HG03135 (cell line): ENCODE results near the gene KLHL20.
"Not testable (repeated sequence)": the region's sequence is repeated elsewhere in the genome, so short reads cannot be mapped to it uniquely, and the experiment has no call there.

Experiments used
- ATAC-seq: cut with Tn5 transposase; IDR thresholded peaks from one replicate; pipeline ENCODE4 v1.9.1; 2021; ENCODE audit warnings: mild to moderate bottlenecking, moderate library complexity; ENCODE audit not compliant: unreplicated experiment

KLHL20 gene

DNA sequence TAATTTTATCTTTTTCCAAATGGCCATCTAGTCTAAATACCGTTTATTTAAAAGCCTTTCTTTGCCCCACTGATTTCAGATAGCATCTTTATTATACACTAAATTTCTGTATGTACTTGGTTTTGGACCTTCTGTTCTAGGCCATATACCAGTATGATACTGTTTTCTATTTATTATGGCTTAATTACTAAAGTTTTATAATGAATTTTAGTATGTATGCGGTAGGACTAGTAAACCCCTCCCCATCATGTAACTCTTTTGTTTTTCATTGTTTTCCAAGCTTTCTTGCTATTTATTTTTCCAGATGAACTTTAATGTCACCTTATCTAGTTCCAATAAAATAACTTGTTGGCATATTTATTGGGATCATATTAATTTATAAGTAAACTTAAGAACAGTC, 29.9 kb downstream of the KLHL20 start:
- no peak for ATAC-seq

DNA sequence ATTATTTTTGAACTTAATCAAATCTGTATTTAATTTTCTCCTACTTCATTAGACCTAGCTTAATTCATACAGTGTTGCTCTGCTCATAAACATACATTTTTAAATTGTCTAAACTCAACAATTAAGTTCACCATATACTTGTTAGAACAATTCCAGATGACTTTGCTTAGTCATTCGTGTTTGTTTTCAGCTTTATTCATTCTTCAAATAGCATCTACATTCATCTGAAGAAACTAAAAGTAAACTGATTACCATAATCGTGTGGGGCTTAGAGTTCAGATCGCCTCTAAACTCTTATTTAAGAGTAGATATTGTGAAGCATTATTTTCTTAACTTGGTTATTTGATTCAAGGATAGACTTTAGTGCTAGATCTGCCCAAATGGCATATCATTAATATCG, 34.4 kb downstream of the KLHL20 start:
- ATAC-seq, result no peak

DNA sequence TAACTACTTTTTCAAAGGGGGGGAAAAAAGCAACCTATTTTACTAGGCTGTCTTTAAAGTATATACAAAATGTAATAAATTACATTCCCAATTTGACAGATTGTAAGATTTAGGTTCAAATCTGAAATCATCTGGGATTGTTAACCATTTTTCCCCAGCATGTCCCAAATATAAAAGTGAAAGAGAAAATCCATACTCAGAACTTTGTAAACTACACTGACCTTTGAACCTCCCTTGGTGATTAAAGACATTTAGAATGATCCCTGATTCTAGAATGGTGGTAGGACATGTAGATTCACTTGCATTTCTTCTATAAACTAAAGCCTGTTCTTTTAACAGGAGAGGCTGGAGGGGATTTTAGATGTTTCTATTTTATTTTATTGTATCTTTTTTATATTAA, 39.0 kb downstream of the KLHL20 start:
- ATAC-seq, result no peak

DNA sequence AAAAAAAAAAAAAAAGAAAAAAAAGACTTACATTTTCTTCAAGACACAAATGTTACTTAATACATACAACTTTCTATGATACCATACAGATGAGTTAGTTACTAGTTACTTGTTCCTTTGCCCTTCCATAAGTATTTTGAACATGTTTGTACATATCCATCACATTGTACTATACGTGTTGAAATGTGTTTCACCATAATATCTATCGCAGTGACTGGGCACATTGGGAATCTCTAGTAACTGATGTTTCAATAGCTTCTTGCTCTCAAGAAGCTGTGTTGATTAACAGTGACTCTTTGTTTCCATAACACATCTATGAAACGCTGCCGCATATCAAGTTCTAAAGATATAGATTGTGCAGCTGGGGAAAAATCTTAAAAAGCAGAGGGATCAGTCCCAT, 42.9 kb downstream of the KLHL20 start:
- no peak for ATAC-seq

DNA sequence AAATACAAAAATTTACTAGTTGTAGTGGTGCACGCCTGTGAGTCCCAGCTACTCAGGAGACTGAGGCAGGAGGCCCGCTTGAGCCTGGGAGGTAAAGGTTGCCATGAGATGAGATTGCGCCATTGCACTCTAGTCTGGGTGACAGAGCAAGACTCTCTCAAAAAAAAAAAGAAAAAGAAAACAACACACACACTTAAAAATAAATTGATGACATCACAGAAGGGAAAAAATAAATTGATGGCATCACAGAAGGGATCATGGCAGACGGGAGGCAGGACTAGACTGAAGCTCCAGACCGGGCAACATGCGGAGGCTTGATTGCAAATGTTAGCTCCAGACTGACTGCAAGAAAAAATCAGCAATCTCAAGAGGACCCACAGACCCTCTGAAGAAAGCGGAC, 43.3 kb downstream of the KLHL20 start:
- ATAC-seq, result no peak

DNA sequence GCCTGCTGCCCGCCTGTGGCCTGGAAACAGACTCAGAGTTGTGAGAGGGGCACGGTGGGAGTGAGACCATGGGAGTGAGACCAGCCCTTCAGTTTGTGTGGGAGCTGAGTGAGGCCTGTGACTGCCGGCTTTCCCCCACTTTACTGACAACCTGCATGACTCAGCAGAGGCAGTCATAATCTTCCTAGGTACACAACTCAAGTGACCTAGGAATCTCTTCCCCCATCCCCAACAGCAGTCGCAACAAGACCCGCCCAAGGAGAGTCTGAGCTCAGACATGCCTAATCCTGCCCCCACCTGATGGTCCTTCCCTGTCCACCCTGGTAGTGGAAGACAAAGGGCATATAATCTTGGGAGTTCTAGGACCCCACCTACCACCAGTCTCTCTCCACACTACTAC, 44.2 kb downstream of the KLHL20 start:
- no peak for ATAC-seq

DNA sequence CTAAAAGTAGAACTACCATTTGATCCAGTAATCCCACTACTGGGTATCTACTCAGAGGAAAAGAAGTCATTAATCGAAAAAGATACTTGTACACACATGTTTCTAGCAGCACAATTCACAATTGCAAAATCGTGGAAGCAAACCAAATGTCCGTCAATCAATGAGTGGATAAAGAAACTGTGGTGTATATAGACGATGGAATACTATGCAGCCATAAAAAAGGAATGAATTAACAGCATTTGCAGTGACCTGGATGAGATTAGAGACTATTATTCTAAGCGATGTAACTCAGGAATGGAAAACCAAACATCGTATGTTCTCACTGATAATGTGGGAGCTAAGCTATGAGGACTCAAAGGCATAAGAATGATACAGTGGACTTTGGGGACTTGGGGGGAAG, 49.5 kb downstream of the KLHL20 start:
- not testable (repeated sequence) for ATAC-seq

DNA sequence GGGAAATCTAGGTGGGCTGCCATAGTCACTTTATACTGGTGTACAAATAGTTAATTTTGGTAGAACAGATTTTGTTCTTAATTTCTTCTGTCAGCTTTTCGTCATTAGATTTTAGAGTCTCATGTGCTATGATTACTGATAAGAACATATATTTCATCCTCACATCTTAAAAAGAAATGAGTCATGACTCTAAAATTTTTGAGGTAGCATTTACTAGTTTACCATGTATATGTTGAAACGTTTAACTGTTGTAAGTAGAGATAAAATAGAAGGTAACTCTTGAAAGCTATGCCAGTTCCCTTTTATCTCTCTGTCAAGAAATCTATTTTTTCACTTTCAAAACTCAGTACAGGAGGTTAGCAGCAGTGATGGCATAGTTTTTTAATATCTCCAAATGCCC, 53.4 kb downstream of the KLHL20 start:
- ATAC-seq, result no peak

DNA sequence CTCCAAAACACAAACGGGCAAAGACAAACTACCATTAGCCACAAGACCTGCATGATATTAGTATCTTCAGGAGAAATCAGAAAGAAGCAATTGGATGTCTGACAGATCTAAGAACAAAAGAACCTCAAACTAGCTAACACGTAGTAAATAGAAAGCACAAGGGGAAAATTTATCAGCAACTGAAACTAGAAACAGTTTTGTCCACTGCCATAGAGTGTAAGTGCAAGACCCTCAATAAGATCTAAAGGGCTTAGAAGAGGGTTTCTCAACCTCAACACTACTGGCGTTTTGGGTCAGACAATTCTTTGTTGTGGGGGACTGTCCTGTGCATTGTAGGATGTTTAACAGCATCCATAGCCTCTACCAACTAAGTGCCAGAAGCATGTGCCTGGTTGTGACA, 54.0 kb downstream of the KLHL20 start:
- no peak for ATAC-seq

DNA sequence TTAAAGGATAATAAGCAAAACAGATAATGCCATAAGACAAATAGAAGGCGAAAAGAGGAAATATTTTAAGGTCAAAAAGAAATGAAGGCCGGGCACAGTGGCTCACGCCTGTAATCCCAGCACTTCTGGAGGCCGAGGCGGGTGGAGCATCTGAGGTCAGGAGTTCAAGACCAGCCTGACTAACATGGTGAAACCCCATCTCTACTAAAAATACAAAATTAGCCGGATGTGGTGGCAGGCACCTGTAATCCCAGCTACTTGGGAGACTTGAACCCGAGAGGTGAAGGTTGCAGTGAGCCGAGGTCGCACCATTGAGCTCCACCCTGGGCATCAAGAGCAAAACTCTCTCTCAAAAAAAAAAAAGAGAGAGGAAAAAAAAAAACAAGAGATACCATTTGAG, 55.5 kb downstream of the KLHL20 start:
- ATAC-seq, result not testable (repeated sequence)

DNA sequence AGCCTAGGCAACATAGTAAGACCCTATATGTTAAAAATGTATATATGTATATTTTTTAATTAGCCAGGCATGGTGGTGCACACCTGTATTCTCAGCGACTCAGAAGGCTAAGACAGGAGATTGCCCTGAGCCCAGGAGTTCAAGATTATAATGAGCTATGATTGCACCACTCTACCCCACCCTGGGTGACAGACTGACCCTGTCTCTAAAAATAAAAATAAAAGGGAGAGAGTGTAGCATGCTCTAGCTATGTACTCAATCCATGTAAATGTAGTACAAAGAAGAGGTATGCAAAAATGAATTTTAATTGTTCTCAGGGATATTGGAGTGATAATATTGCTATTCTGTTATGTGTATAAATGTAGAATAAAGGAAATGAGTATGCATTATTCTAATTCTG, 56.8 kb downstream of the KLHL20 start:
- ATAC-seq, result no peak

DNA sequence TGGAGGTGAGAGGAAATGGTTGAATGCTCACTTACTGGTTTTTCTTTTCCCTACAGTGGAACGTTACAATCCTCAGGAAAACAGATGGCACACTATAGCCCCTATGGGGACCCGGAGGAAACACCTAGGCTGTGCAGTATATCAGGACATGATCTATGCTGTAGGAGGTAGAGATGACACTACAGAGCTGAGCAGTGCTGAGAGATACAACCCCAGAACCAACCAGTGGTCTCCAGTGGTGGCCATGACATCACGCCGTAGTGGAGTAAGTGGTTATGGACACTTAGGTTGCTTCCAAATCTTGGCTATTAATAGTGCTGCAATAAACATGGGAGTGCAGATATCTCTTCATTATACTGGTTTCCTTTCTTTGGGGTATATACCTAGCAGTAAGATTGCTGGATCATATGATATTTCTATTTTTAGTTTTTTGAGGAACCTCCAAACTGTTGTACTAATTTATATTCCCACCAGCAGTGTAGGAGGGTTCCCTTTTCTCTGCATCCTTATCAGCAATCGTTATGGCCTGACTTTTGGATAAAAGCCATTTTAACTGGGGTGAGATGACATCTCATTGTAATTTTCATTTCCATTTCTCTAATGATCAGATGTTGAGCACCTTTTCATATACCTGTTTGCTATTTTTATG, 60.9 kb downstream of the KLHL20 start:
- ATAC-seq, result no peak

DNA sequence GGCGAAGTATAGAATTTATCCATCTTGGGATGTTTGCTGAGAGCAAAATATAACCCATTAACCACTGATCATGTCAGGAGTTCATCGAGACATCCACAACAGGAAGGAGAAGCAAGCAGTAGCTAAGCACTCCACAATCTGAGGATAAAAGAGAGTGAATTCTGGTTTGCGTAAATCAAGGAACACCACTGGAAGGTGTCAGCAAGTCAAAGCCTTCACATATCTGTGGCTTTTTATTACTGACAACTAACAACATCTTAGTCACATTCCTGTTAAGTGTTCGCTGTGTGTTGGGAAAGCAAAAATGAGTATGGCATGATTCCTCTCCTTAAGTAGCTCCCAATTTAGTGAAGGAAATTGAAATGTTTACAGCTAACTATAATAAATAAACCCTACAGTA, 65.2 kb downstream of the KLHL20 start:
- no peak for ATAC-seq

DNA sequence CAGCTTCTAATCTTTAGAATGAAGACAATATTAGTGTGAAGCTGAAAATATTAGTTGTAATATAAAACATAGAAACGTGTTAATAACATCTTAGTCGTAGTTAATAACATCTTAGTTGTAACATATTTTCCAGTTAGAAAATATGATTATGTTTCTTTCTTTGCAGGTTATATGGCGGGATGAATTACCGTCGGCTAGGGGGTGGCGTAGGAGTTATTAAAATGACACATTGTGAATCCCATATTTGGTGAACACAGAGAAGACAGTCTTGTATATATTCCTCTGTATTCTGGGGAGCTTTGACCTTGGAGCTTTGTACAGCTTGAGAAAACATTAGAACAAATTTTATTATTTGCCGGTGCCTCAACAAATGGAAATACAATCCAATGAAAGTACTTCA, 70.2 kb downstream of the KLHL20 start:
- ATAC-seq, result no peak

DNA sequence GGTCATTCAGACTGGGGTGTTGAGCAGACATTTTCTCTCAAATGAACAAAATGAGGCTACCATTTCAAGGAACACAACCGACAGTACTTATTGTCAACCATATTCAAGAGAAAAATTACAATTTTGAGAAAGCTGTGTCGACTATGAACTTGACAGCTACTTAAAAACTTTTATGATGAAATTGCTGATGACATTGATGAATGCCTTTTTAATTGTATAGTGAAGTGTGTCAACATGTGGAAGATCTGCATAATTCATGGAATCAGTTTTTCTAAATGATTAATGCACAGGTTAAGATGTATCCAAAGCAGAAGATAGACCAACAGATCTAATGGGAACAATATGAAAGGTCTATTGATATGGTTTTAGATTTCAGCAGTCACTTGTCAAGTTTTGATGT, 75.1 kb downstream of the KLHL20 start:
- ATAC-seq, result no peak

DNA sequence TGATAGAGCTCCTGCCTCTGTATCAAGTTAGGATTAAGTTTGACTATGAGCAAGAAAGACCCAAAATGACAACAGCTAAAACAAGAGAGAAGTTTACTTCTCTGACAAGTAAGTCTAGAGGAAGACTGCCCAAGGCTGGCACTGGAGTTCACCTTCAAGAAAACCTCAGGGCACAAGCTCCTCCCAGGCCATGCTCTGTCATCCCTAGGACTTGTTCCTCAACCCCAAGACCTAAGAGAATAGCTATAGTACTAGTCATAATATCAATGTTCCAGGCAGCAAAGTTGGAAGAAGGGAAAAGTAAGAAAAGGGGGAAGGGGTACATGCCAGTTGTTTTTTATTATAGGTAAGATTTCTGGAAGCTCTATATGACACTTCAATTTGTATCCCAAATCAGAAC, 83.3 kb downstream of the KLHL20 start:
- no peak for ATAC-seq

DNA sequence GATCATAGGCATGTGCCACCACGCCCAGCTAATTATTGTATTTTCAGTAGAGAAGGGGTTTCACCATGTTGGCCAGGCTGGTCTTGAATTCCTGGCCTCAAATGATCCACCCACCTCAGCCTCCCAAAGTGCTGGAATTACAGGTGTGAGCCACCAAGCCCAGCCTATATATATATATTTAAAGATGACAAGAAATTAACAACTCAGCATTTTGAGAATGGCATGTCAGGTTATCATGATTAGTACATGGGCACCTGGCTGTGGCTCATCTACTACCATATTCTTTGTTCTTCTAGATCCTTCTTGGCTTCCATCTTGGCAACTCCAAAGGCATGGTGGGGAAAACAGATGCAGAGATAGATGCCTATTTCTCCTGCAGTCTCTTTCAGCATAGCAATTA, 85.2 kb downstream of the KLHL20 start:
- not testable (repeated sequence) for ATAC-seq

DNA sequence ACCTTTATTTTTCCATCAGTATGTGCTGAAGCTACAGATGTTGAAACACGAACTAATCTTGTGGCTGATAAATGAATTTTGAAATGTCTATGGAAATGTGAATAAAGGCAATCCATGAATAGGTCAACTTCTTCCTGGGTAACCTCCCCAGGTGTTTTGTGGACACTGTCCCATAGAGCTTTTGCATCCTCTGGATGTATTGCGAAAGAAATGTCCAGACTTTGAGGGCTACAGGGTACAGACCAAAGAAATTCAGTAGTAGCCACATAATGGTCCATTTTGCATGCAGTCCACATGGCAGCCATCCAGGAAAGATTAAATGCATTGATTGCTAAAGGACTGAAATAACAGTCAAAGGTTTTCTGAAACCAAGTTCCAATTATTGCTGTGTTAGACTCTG, 88.2 kb downstream of the KLHL20 start:
- no peak for ATAC-seq

DNA sequence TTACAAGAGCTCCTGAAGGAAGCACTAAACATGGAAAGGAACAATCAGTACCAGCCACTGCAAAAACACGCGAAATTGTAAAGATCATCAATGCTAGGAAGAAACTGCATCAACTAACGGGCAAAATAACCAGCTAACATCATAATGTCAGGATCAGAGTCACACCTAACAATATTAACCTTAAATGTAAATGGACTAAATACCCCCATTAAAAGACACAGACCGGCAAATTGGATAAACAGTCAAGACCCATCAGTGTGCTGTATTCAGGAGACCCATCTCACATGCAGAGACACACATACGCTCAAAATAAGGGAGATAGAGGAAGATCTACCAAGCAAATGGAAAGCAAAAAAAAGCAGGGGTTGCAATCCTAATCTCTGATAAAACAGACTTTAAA, 98.9 kb downstream of the KLHL20 start:
- not testable (repeated sequence) for ATAC-seq

DNA sequence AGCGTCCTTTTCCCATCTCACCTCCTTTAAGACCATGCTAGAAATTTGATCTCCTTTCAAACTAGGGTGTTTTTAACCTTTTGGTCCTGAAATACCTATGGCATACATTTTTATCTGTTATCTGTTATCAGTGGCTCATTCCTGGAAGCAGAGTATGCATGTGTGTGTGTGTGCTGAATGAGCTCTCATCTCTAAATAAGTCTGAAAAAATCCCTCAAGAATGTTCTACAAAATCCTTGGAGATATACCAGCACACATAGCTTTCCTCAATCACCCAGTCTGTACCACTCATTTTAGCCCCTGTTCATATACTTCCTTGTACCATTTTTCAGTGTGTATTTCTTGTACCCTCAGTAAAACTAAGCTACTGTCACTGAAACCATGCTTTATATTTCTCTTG, 103.7 kb downstream of the KLHL20 start:
- ATAC-seq, result no peak

DNA sequence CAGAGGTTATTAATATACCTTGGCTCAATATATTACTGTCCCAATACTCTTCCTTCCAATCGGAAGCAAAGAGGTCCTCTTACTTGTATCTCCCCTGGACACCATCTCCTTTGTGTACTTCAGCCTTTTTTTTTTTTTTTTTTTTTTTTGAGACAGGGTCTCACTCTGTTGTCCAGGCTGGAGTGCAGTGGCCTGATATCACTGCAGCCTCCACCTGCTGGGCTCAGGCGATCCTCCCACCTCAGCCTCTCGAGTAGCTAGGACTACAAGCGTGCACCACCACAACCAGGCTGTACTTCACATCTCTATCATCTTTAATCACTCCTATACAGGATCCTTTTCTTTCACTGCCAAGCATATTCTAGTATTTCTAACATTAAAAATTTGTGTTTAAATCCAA, 106.9 kb downstream of the KLHL20 start:
- ATAC-seq, result no peak

DNA sequence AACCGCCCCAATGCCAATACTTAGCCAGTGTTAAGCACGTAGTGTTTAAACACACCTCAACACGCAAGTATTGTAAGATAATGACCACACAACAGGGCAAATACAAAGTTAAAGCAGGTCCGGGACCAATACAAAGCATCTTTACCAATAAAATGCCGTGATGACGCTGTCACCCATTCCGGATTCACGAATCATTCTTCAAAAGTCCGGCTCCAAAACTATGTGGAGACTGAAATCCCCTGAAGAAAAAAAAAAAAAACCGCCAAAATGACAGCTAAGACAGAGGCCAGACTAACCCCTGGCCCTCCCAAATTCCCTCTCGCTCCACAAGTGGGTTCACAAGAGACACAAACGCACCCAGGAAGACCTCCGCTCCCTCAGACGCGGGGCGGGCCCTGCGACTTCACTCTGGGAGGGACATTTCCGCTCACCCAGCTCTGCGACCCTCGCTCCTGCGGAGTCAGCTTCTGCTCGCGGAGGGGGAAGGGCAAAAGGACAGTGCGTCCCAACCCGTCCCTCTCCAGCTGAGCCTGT, 109.1 kb downstream of the KLHL20 start:
- peak; percentile 31 for ATAC-seq
